AG04449 (cell line): ENCODE results near the gene NANOS2.

ENCODE experiments used
- CTCF ChIA-PET: fragments of 350-600 bp; formaldehyde crosslinking; extraction: SDS; loops from one replicate; lab custom pipeline; 2021; ENCODE audit warnings: antibody characterized with exemption; lab: Yijun Ruan, JAX
- POLR2A ChIA-PET: fragments of 400-600, 350-600 bp; formaldehyde crosslinking; extraction: SDS; loops from one replicate; lab custom pipeline; 2020; ENCODE audit warnings: antibody characterized with exemption, inconsistent platforms; lab: Yijun Ruan, JAX
- DNase-seq: peaks from one replicate; pipeline ENCODE4 v3.0.0-alpha.2; 2010; ENCODE audit warnings: low read depth, low spot score
- H3K4me3 ChIP-seq: 2 replicates; pipeline ENCODE4 v1.5.1; 2011; ENCODE audit warnings: low read depth, mild to moderate bottlenecking, control low read depth, low read length
- CTCF ChIP-seq: IDR thresholded peaks from one replicate; pipeline ENCODE4 v1.5.1; 2011; ENCODE audit warnings: mild to moderate bottlenecking, moderate library complexity, low read length, control low read depth, inconsistent platforms; ENCODE audit not compliant: insufficient read depth; ENCODE audit errors: missing control alignments

NANOS2 gene

GRCh38 chr19:45890877-45891276 is 23.7 kb downstream of the NANOS2 start:
- TF ChIP-seq CTCF: no peak
- no peak for DNase-seq
- no peak overlapping the region for H3K4me3 ChIP-seq
- ChIA-PET POLR2A (no interaction called here), CTCF (interaction anchor here (1.5 to 2.6 kb wide), 2 partner anchors 8 to 74 kb away, joined by 4 to 14 read pairs; no protein-coding TSS in a partner anchor)

DNA sequence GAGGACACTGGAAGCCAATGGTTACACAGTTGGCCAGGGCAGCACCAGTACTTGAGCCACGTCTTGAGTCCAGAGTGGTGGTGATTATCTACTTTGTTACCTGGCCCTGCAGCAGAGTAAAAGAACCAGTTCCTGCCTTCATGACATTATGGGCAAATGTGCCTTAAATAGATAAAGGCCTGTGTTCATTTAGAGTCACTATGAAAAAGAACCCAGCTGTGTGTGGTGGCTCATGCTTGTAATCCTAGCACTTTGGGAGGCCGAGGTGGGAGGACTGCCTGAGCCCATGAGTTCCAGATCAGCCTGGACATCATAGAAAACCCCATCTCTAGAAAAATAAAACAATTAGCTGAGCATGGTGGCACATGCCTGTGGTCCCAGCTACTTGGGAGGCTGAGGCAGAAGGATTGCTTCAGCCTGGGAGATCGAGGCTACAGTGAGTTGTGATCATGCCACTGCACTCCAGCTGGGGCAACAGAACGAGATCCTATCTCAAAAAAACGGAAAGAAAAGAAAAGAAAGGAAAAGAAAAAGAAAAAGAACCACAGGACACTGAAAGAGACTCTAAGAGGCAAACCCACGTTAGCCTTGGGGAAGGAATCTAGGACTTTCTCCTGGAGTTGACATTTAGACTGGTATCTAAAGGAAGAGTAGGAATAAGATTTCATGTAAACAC is 25.2 kb downstream of the NANOS2 start:
- ChIA-PET POLR2A (no interaction called here), CTCF (interaction anchor here (1.5 kb wide), 1 partner anchor 73 kb away, joined by 4 read pairs; no protein-coding TSS in a partner anchor)
- TF ChIP-seq CTCF: no peak
- no peak for DNase-seq
- H3K4me3 ChIP-seq: no peak overlapping the region

- H3K4me3 ChIP-seq: peak overlapping the region; percentile 78
- no peak for TF ChIP-seq CTCF
- ChIA-PET POLR2A (no interaction called here), CTCF (interaction anchor here (9.1 to 10.0 kb wide), 2 partner anchors 24 to 71 kb away, joined by 67 to 95 read pairs; partner anchors contain the start of genes FOXA3, RSPH6A and SYMPK)
- no peak for DNase-seq
These were observed 27.3 kb downstream of the NANOS2 start for GRCh38 chr19:45887200-45887710.

- no peak for TF ChIP-seq CTCF
- peak; percentile 65 for DNase-seq
- ChIA-PET CTCF (interaction anchor here (0.6 to 10.0 kb wide), 5 partner anchors 15 to 130 kb away, joined by 3 to 95 read pairs (median 4); partner anchors contain the start of genes FOXA3, RSPH6A and SYMPK), POLR2A (interaction anchor here (0.5 to 2.2 kb wide), 3 partner anchors 15 to 116 kb away, joined by 5 to 8 read pairs (median 8); partner anchors contain the start of genes MYPOP and SYMPK)
- peak overlapping the region; percentile 78 for H3K4me3 ChIP-seq
These were observed 28.0 kb downstream of the NANOS2 start for GRCh38 chr19:45886427-45887199.

DNA sequence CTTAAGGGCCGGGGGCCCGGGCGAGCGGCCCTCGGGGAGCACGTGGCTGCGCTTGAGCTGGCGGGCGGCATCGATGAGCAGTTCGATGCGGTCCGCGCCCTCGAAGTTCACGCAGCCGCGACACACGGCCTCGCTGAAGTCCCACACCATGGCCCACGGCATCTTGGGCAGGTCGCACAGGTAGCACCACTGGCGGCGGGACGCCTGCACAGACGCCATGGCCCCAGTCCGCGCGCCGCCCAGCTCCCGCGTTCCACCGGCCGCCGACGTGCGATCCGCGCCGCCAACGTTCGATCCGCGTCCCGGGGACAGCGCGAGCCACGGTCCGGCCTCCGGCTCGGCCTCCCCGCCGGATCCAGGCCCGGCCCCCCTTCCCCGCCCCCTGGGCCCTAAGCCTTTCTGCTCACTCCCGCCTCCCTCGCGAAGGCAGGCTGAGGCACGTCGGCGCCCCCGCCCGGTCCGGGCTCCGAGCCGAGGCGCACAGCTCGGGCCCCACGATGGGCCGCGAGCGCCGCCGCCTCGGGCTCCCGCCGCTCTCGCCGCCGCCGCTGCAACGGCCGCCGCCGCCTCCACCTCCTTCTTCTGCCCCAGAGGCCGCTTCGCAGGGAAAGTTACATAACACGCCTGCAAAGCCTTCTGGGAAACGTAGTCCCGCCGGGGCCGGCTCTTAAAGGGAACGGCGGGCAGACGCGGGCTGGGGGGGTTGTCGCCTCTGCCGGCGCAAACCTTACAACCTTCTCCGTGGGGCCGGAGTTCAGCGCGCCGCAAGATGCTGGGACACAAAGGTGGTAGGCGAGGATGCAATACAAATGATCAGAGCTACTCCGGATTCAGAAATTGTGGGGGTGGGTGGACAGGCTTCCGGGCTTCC is 28.8 kb downstream of the NANOS2 start, which contains the start of gene IRF2BP1:
TSS of gene IRF2BP1 (minus strand) at position 586 of the 871 bp plus-strand sequence. CDS start at position 219, 367 bp downstream.
- peak; percentile 41 for DNase-seq
- peak; percentile 12 for TF ChIP-seq CTCF
- ChIA-PET CTCF (interaction anchor here (0.6 to 10.0 kb wide), 9 partner anchors 14 to 131 kb away, joined by 3 to 95 read pairs (median 5); partner anchors contain the start of genes FOXA3, MYPOP, RSPH6A and SYMPK), POLR2A (interaction anchor here (1.1 to 2.2 kb wide), 3 partner anchors 16 to 103 kb away, joined by 3 to 8 read pairs (median 8); partner anchors contain the start of genes DMPK, MYPOP and SYMPK)
- H3K4me3 ChIP-seq: peak within 1 kb of the TSS; percentile 78
